GM13977 (cell line): ENCODE measurements around the gene PABPC1L.

Source experiments
- DNase-seq: peaks from one replicate; pipeline ENCODE4 v3.0.0; 2012; ENCODE audit warnings: low spot score
- CTCF ChIP-seq: IDR thresholded peaks from 2 replicates; pipeline ENCODE4 v1.5.1; 2012; ENCODE audit warnings: mild to moderate bottlenecking, control low read depth; ENCODE audit not compliant: insufficient read depth; ENCODE audit errors: extremely low read depth, missing control alignments
- in situ Hi-C: fragments of 300-500 bp; cut with MboI; formaldehyde crosslinking; loops from one replicate; pipeline ENCODE4 v1.12.0; 2022; ENCODE audit warnings: low sequenced_read_pairs, low pct_unique_long_range_greater_than_20kb, mixed read lengths, inconsistent platforms; ENCODE audit not compliant: unreplicated experiment

Gene PABPC1L

GRCh38 chr20:44901974-44902373 is 7.9 kb upstream of the PABPC1L start:
- in situ Hi-C loops, result no loop called here
- no peak for DNase-seq

GRCh38 chr20:44904377-44904776 is 5.5 kb upstream of the PABPC1L start:
- TF ChIP-seq CTCF, result no peak
- no peak for DNase-seq
- in situ Hi-C loops, result no loop called here

More at GRCh38 chr20:44901974-44902373, 7.9 kb upstream of the PABPC1L start:
- TF ChIP-seq CTCF, result no peak

GRCh38 chr20:44908987-44909871 is 631 bp upstream of the PABPC1L start:
- TF ChIP-seq CTCF, result no peak
- DNase-seq, result no peak
- in situ Hi-C loops, result no loop called here

- in situ Hi-C loops, result no loop called here
- no peak for TF ChIP-seq CTCF
- DNase-seq, result no peak
Observed at GRCh38 chr20:44910690-44911262, 916 bp downstream of the PABPC1L start.

GRCh38 chr20:44911264-44911921 is 1.5 kb downstream of the PABPC1L start:
- TF ChIP-seq CTCF, result peak; percentile 69
- DNase-seq, result peak; percentile 76
- in situ Hi-C loops, result no loop called here

GRCh38 chr20:44912189-44912588 is 2.3 kb downstream of the PABPC1L start:
- no peak for DNase-seq
- in situ Hi-C loops, result no loop called here
- no peak for TF ChIP-seq CTCF
